Mucosa of gallbladder (tissue), 1 donor: Measurements from ENCODE around the gene NTRK2. TPM values are rescaled to one million over a fixed set of nuclear protein-coding genes. Genes with fewer than 3 reads are reported as not detected.

Source experiments
- DNase-seq: peaks from one replicate; pipeline ENCODE4 v3.0.0-alpha.2; 2020; ENCODE audit warnings: low spot score
- total RNA-seq: library from RNA; stranded (reverse); gene quantifications from one replicate; pipeline ENCODE4 v1.2.1, GENCODE V29; 2021
- donor health status: DM: no; HTN: no; CAD: no.

NTRK2 gene
- total RNA-seq, 1 donor from 2014 or later, result 33.2 TPM

GRCh38 chr9:84974855-84975254, 305.3 kb downstream of the NTRK2 start:
- no peak for DNase-seq

GRCh38 chr9:84975926-84976325, 306.4 kb downstream of the NTRK2 start:
- DNase-seq, result no peak

DNA sequence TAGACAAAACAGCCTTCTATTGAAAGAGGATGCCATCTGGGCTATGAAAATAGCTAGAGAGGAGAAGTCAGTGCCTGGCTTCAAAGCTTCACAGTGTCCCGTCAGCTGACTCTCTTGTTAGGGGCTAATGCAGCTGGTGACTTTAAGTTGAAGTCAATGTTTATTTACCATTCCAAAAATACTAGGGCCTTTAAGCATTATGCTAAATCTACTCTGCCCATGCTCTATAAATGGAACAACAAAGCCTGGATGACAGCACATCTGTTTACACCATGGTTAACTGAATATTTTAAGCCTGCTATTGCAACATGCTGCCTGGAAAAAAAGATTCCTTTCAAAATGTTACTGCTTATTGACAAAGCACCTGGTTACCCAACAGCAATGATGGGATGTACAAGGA, 309.1 kb downstream of the NTRK2 start:
- DNase-seq, result no peak

DNA sequence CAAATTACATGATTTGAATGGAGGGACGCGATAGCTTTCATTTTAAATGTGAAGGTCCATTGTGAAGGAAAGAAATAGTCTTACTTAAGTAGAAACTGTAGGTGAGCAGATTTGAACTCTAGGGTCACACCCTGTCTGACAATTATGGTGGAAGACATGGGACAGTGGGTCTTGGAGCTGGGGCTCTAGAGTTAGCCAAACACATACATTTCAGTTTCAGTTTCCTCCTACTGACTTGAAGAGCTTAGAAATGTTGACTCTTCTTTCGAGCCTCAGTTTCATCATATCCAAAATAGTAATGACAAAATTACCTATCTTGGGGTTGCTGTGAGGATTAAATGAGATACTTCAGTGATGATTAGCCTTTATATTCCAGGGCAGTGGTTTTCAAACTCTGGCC, 314.2 kb downstream of the NTRK2 start:
- DNase-seq, result no peak

GRCh38 chr9:84988621-84989020, 319.1 kb downstream of the NTRK2 start:
- DNase-seq, result no peak

DNA sequence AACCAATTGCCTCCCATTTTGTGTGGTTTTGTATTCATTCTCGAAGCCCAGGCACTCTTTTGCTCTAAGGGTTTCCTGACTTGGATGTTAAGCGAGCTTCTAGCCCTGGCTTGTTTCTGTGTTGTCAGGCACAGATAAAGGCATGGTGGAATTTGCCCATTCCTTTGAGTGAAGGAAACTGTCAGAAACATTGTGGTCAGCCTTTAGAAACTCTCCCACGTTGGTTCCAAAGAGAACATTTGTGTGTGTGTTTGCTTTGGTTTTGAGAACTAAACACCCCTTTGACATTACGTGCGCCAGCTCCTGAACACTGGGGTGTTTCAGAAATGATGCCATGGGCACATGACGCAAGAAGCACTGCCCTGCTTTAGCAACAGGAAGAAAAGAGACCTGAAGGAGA, 320.9 kb downstream of the NTRK2 start:
- DNase-seq, result peak; percentile 36

DNA sequence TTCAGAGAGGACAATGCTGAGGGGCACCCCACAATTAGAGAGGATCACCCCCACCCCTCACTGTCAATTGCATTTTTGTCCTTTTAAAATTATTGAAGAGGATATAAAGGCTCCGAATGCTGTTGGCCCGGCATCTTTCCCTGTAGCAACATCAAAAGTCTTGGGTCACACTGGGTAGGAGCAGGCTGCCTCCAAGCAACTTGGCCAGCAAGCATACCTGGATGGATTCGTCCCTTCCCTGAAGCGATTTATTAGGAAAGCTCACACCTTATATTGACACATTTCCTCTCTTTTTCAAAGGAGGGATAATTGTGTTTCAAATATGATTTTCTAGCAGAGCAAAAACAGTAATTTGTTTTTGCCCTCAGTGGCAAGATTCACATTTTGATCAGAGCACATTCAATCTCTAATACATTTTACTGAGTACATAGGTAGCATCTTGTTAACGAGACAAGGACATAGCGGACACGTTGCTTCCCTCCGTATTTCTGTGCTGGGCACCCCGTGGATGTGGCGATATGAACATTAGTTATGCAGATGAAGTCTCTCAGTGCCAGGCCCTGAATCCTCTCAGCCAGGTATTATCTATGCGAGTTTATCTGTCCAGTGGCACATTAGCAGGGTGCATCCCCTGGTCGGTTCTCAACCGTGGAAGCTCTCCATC, 321.5 kb downstream of the NTRK2 start:
- no peak for DNase-seq

GRCh38 chr9:84991514-84991870, 322.0 kb downstream of the NTRK2 start:
- no peak for DNase-seq

GRCh38 chr9:84992381-84992780, 322.9 kb downstream of the NTRK2 start:
- DNase-seq, result no peak

DNA sequence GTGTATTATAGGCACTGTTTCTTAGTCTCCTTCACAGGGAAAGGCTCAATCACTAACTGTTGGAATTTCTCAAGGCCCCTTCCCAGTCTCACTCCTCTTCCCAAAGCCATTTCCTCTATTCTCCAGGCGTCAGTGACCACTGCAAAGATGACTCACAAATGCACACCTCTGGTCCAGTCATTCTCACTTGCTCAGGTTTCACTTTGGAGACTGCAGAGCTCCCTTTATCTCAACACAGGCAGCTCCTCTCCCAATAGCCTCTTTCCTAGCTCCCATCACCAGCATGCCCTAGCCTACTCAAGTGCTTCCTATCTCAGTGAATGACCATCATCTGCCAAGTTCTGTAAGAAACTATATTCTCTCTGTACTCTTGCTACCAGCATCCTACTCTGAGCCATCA, 323.6 kb downstream of the NTRK2 start:
- DNase-seq, result no peak

GRCh38 chr9:84996029-84996428, 326.5 kb downstream of the NTRK2 start:
- DNase-seq, result no peak

GRCh38 chr9:84996716-84997115, 327.2 kb downstream of the NTRK2 start:
- DNase-seq, result no peak

DNA sequence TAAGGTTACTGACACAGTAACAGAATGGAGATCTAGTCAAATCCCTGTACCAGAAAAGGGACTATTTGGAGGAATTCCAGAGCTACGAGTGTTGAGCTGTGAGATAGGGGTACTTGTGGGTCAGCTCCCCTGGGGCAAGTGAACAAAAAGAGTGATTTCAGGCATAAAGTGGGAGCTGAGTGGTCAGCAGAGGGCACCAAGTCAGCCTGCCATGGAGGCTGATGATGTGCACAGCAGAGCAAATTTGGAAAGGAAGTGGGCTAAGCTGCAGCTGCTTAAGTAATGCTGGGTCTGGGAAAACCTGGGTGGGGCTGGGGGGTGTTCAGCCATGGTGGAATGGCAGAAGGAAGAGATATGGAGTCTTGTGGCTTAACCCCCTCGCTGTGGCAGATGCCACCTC, 327.9 kb downstream of the NTRK2 start:
- no peak for DNase-seq

- no peak for DNase-seq
Observed at GRCh38 chr9:84998639-84999038, 329.1 kb downstream of the NTRK2 start.

DNA sequence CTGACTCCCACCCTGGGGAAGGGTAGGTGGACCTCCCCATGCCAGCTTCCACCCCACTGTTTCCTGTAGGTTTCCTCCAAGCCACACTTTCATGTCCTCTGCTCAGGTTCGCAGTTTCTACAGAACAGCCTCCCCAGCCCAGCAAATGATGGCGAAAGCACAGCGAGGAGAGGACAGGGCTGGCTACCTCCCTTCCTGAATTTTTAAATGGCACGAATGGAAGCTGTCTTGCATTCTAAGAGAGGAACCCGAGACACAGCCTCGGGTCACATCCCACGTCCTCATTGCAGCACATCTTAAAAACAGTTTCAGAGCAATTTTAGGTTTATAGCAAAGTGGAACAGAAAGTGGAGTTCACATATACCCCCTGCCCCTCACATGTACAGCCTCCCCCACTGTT, 330.3 kb downstream of the NTRK2 start:
- DNase-seq, result no peak

DNA sequence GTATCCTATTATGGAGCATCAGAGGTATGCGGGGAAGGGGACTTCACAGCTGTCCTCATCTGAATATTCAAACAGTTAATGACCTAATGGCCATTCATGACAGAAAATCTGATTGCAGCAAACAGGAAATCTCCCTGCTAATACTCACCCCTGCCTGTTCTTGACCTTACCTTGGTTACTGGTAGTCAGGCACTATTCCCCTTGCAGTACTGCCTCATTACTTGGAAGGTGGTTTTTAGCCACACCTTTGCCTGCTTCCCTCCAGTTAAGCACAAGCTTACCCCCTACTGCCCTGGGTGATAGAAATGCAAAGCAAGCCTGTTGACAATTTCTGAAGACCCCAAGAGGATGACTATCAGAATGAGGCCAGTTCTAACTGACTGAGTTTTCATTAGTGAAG, 332.4 kb downstream of the NTRK2 start:
- DNase-seq, result no peak

- DNase-seq, result no peak
Observed at GRCh38 chr9:85004818-85005413, 335.4 kb downstream of the NTRK2 start.

- DNase-seq, result no peak
Observed at GRCh38 chr9:85007748-85008147, 338.2 kb downstream of the NTRK2 start.

DNA sequence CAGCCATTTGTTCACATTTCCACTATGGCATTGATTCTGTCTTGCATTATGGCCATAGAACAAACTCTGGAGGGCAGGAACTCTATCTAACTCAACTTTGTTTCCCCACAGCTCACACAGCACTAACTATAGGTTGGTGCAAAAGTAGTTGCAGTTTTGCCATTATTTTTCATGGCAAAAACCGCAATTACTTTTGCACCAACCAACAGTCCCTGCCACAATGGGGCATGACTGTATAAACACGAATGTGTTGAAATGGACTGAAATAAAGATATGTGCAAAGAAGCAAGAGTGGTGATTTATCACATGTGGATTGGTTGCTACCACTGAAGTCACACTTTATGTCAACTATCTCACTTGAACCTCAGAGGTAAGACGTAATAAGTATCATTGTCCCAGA, 338.7 kb downstream of the NTRK2 start:
- no peak for DNase-seq

DNA sequence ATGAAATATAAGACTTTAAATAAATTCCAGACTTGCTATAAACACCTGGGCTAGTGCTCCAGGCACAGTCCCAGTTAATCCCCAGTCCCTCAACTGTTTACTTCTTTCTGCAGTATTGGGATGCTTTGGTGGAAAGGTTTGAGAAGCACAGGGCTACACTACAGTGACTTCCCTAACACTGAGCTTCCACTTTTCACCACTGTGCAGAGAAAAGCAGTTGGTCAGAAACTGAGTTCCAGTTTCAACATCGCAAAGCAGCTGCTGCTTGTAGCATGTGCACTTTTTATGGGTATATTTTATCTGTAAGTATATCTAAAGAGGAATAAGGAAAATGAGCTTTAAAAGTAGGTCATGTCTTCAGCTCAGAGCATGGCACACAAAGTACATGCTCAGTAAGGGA, 339.7 kb downstream of the NTRK2 start:
- DNase-seq, result no peak

DNA sequence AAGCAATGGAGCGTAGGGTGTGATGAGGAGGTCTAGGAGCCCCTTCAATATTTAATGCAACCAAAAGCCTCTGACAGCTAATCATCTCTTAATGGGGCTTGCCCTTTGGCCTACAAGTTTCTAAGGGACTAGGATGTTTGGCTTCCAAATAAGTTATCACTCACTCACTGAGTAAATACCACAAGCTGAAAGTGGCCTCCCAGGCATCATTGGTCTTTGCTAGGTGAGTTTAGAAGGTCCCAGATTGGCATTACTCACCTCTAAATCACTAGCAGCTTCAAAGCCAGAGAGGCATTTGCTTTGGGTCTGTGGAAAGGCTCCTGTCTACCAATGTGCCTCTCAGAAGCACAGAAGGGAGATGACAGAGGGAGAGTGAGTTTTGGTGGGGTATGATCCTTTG, 344.2 kb downstream of the NTRK2 start:
- no peak for DNase-seq

- no peak for DNase-seq
Observed at GRCh38 chr9:85014292-85014691, 344.8 kb downstream of the NTRK2 start.

DNA sequence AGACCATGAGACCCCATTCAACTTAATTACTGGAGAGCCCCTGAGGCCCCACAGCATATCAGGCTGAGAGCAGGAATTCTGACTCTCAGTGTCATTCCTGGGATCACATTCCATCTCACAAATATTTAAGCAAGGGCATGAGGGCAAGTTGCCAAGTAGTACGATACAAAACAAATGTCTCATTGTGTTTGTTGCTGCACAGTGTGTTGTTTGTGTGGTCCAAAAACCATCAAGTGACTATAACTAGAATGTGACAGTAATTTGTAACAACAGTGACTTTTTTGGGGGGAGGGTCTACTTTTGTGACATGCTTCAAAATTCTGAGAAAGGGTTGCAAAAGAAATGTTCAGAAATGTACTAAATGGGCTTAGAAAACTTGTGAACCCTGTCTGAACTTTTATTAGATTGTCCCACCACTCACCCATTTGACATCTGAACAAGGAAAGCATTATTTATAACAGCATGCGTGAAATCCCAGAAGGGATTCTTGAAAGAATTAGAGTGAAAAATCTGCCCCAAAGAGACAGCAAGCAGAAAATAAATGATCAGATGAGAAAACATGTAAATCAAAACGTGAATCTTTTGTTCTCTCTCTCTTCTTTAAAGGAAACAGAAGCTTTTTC, 347.0 kb downstream of the NTRK2 start:
- DNase-seq, result no peak

DNA sequence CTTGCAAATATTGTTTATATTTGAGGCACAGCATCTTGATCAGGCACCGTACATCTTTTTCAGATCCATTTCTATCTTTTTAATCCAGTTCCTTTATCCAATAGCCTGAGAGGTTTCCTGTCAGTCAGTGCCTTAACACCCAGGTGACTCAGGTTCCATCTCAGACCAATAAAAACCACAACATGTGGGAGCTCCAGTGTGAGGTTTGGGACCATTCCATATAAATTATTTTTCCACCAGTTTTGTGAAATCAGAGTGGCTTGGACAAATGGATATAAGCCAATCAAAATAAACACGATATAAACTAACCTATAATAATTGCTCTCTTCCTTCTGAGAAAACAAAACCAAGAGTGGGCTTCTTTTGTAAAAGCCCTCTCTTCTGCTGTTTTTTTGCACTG, 351.3 kb downstream of the NTRK2 start:
- DNase-seq, result no peak
